Small intestine (tissue), 7 donors: ENCODE results near the gene SP110. TPM values are rescaled to one million over a fixed set of nuclear protein-coding genes. Genes with fewer than 3 reads are reported as not detected.
A peak's percentile ranks its signal among the peaks of the same experiment; 100 is the strongest.

Source experiments
- DNase-seq, 2 donors: peaks; one replicate each; pipeline versions ENCODE4 v3.0.0 to v3.0.0-alpha.2; 2013
- FAIRE-seq: peaks from 2 replicates; lab custom pipeline; 2012; peaks lifted over from hg19 to GRCh38; lab: Jason Lieb, UNC
- H3K27ac ChIP-seq, 3 donors: one replicate each; pipeline ENCODE4 v1.5.1; 2013; ENCODE audit warnings: low read length in 2 of 3, mild to moderate bottlenecking in 2 of 3, control low read depth in 1 of 3, inconsistent platforms in 1 of 3, low read depth in 1 of 3, moderate library complexity in 1 of 3
- H3K27me3 ChIP-seq, 3 donors: one replicate each; pipeline ENCODE4 v1.6.1; 2013; ENCODE audit warnings: low read length in 3 of 3, inconsistent platforms in 1 of 3; ENCODE audit not compliant: control insufficient read depth in 3 of 3, insufficient read depth in 3 of 3
- H3K36me3 ChIP-seq, 3 donors: one replicate each; pipeline ENCODE4 v1.6.1; 2013; ENCODE audit warnings: low read length in 3 of 3, inconsistent platforms in 1 of 3, low read depth in 1 of 3, mild to moderate bottlenecking in 1 of 3, moderate library complexity in 1 of 3; ENCODE audit not compliant: control insufficient read depth in 3 of 3, insufficient read depth in 2 of 3
- H3K4me1 ChIP-seq, 3 donors: one replicate each; pipeline ENCODE4 v1.6.1; 2013; ENCODE audit warnings: low read length in 2 of 3, inconsistent platforms in 1 of 3, low read depth in 1 of 3, mild to moderate bottlenecking in 1 of 3, moderate library complexity in 1 of 3; ENCODE audit not compliant: control insufficient read depth in 3 of 3, insufficient read depth in 2 of 3
- H3K4me3 ChIP-seq, 3 donors: one replicate each; pipeline ENCODE4 v1.5.1; 2013; ENCODE audit warnings: low read length in 3 of 3, control low read depth in 1 of 3, inconsistent platforms in 1 of 3, low read depth in 1 of 3, mild to moderate bottlenecking in 1 of 3, moderate library complexity in 1 of 3
- H3K9me3 ChIP-seq, 2 donors: one replicate each; pipeline ENCODE4 v1.6.1; 2013; ENCODE audit warnings: low read depth in 1 of 2, low read length in 1 of 2; ENCODE audit not compliant: control insufficient read depth in 2 of 2, insufficient read depth in 1 of 2
- WGBS, 3 donors: extraction: QIAGEN DNeasy Blood & Tissue Kit; methylation state at CpG; one replicate each; pipeline ENCODE4 v1.1.7; 2013; 5-methylcytosine and 5-hydroxymethylcytosine counted together
- polyA plus RNA-seq, 4 donors: library from polyadenylated mRNA; stranded (reverse) in 3 of 4; unstranded in 1 of 4; fragments of 200-250 nt in 3 of 4; fragments of 120-200 nt in 1 of 4; gene quantifications; one replicate each; pipeline versions ENCODE4 v1.2.1 to v1.2.3, GENCODE V29; 2013
- donor health status: healthy with polysubstance abuse.
- donor health status: control.
- donor health status: control.
- donor health status: Bipolar disorder and iron deficiency.
- donor health status: healthy.

The SP110 gene
- polyA plus RNA-seq, 4 donors, result 11.2 to 13.7 (median 11.7) TPM

GRCh38 chr2:230160112-230160660 is 59.6 kb downstream of the SP110 start:
- FAIRE-seq (no peak), DNase-seq (peak; percentile 58 to 63)
- Histone ChIP-seq H3K27me3 (no peaks in the 10 kb centered on the region), H3K36me3 (no peaks in the 10 kb centered on the region), H3K9me3 (peaks cover 0 to 10% of the 10 kb centered on the region in 2 donors), H3K4me1 (no peaks in the 10 kb centered on the region), H3K4me3 (no peak overlapping the region), H3K27ac (no peak overlapping the region)
- 39 to 48% (median 46%) methylated on average over 11 of the region's 11 CpGs for WGBS, 3 donors

GRCh38 chr2:230158468-230158867 is 61.3 kb downstream of the SP110 start:
- DNase-seq (peak in 1 of 2 donors; percentile 33), FAIRE-seq (no peak)
- Histone ChIP-seq H3K4me3 (no peak overlapping the region), H3K27me3 (no peaks in the 10 kb centered on the region), H3K27ac (no peak overlapping the region), H3K36me3 (no peaks in the 10 kb centered on the region), H3K9me3 (peaks cover 0 to 10% of the 10 kb centered on the region in 2 donors), H3K4me1 (no peaks in the 10 kb centered on the region)
- whole genome bisulfite sequencing, 3 donors, result 68 to 87% (median 74%) methylated on average over 5 of the region's 5 CpGs

- 88 to 93% (median 91%) methylated on average over 25 of the region's 25 CpGs for WGBS, 3 donors
- Histone ChIP-seq H3K27ac (no peak overlapping the region), H3K4me3 (no peak overlapping the region), H3K36me3 (no peaks in the 10 kb centered on the region), H3K27me3 (no peaks in the 10 kb centered on the region), H3K9me3 (peaks cover 0 to 10% of the 10 kb centered on the region in 2 donors), H3K4me1 (no peaks in the 10 kb centered on the region)
- no peak for DNase-seq
- FAIRE-seq, result no peak
Measured at GRCh38 chr2:230156782-230157699, 62.7 kb downstream of the SP110 start.

- peaks cover 0 to 10% of the 10 kb centered on the region in 2 donors for H3K9me3 ChIP-seq
- FAIRE-seq (no peak), DNase-seq (no peak)
- WGBS, 3 donors, result 67 to 81% (median 70%) methylated on average over 7 of the region's 7 CpGs
- no peak overlapping the region for H3K27ac ChIP-seq
- no peaks in the 10 kb centered on the region for H3K4me1 ChIP-seq
- no peaks in the 10 kb centered on the region for H3K36me3 ChIP-seq
- H3K27me3 ChIP-seq, result no peaks in the 10 kb centered on the region
- H3K4me3 ChIP-seq, result no peak overlapping the region
Measured at GRCh38 chr2:230155359-230155758, 64.4 kb downstream of the SP110 start.

- WGBS, 3 donors, result 52 to 71% (median 58%) methylated on average over 2 of the region's 2 CpGs
- H3K27me3 ChIP-seq, result no peaks in the 10 kb centered on the region
- no peak overlapping the region for H3K4me3 ChIP-seq
- peaks cover 0 to 7% of the 10 kb centered on the region in 2 donors for H3K9me3 ChIP-seq
- no peaks in the 10 kb centered on the region for H3K36me3 ChIP-seq
- H3K4me1 ChIP-seq, result no peaks in the 10 kb centered on the region
- peak in 1 of 2 donors; percentile 53 for DNase-seq
- no peak overlapping the region for H3K27ac ChIP-seq
- no peak for FAIRE-seq
Measured at GRCh38 chr2:230153390-230153976, 66.3 kb downstream of the SP110 start.

- 97 to 100% (median 99%) methylated on average over 2 of the region's 2 CpGs for WGBS, 3 donors
- Histone ChIP-seq H3K27me3 (no peaks in the 10 kb centered on the region), H3K4me3 (no peak overlapping the region), H3K36me3 (no peaks in the 10 kb centered on the region), H3K27ac (no peak overlapping the region), H3K4me1 (no peaks in the 10 kb centered on the region), H3K9me3 (no peaks in the 10 kb centered on the region)
- no peak for FAIRE-seq
- DNase-seq, result no peak
Measured at GRCh38 chr2:230152334-230152733, 67.5 kb downstream of the SP110 start.

- H3K9me3 ChIP-seq, result peaks cover 0 to 8% of the 10 kb centered on the region in 2 donors
- DNase-seq (no peak), FAIRE-seq (no peak)
- H3K36me3 ChIP-seq, result no peaks in the 10 kb centered on the region
- no peak overlapping the region for H3K27ac ChIP-seq
- 50 to 79% (median 56%) methylated on average over 1 of the region's 1 CpG for WGBS, 3 donors
- no peaks in the 10 kb centered on the region for H3K27me3 ChIP-seq
- H3K4me3 ChIP-seq, result no peak overlapping the region
- H3K4me1 ChIP-seq, result no peaks in the 10 kb centered on the region
Measured at GRCh38 chr2:230144355-230144754, 75.4 kb downstream of the SP110 start.

GRCh38 chr2:230140667-230141066 is 79.1 kb downstream of the SP110 start:
- no peaks in the 10 kb centered on the region for H3K4me1 ChIP-seq
- H3K27me3 ChIP-seq, result no peaks in the 10 kb centered on the region
- 95 to 99% (median 96%) methylated on average over 3 of the region's 3 CpGs for WGBS, 3 donors
- no peak overlapping the region for H3K27ac ChIP-seq
- H3K4me3 ChIP-seq, result no peak overlapping the region
- no peak for FAIRE-seq
- no peak for DNase-seq
- H3K9me3 ChIP-seq, result peaks cover 0 to 8% of the 10 kb centered on the region in 2 donors
- no peaks in the 10 kb centered on the region for H3K36me3 ChIP-seq
